Gastroesophageal sphincter (tissue), 4 donors: ENCODE data around the gene PCAT6. TPM values are rescaled to one million over a fixed set of nuclear protein-coding genes. Genes with fewer than 3 reads are reported as not detected.
"Not testable (repeated sequence)": the region's sequence is repeated elsewhere in the genome, so short reads cannot be mapped to it uniquely, and the experiment has no call there.

Source experiments
- ATAC-seq: fragments of 150-250 bp; one replicate; pipeline ENCODE4 v1.9.1; 2016; ENCODE audit warnings: mild to moderate bottlenecking, moderate library complexity
- H3K27ac ChIP-seq, 4 donors: fragments of 200-600 bp; sonication (generic) in 3 of 4; 1 replicate in 3 of 4; 2 replicates in 1 of 4; pipeline ENCODE4 v1.5.1; 2016 to 2019
- H3K27me3 ChIP-seq: fragments of 200-600 bp; sonication (generic); one replicate; pipeline ENCODE4 v1.5.1; 2019
- H3K36me3 ChIP-seq, 2 donors: fragments of 200-600 bp; sonication (generic); one replicate each; pipeline ENCODE4 v1.5.1; 2019; ENCODE audit warnings: control low read depth in 1 of 2
- H3K4me1 ChIP-seq, 3 donors: fragments of 200-600 bp; sonication (generic); 1 replicate in 2 of 3; 2 replicates in 1 of 3; pipeline ENCODE4 v1.5.1; 2016 to 2019; ENCODE audit warnings: control low read depth in 2 of 3
- H3K4me3 ChIP-seq, 2 donors: fragments of 200-600 bp; sonication (generic); one replicate each; pipeline ENCODE4 v1.5.1; 2019; ENCODE audit warnings: mild to moderate bottlenecking in 1 of 2, moderate library complexity in 1 of 2
- H3K9me3 ChIP-seq, 3 donors: fragments of 200-600 bp; sonication (generic); one replicate each; pipeline ENCODE4 v1.5.1; 2017 to 2019; ENCODE audit warnings: control low read depth in 2 of 3
- EP300 ChIP-seq: sonication (generic); formaldehyde crosslinking; IDR thresholded peaks from one replicate; pipeline ENCODE4 v1.6.1; 2017; ENCODE audit warnings: antibody characterized with exemption, mild to moderate bottlenecking
- POLR2A ChIP-seq, 2 donors: fragments of 450-650 bp; IDR thresholded peaks; one replicate each; pipeline ENCODE4 v1.6.1; 2017; ENCODE audit warnings: antibody characterized with exemption in 2 of 2, mild to moderate bottlenecking in 2 of 2, moderate library complexity in 1 of 2
- POLR2AphosphoS5 ChIP-seq: sonication (generic); formaldehyde crosslinking; IDR thresholded peaks from one replicate; pipeline ENCODE4 v1.6.1; 2017; ENCODE audit warnings: antibody characterized with exemption
- WGBS, 2 donors: methylation state at CpG; one replicate each; pipeline ENCODE4 v1.1.5; 2018; ENCODE audit warnings: low coverage in 1 of 2; 5-methylcytosine and 5-hydroxymethylcytosine counted together
- total RNA-seq, 4 donors: library from RNA; depleted of rRNA; stranded (reverse); fragments of >200 nt; gene quantifications; one replicate each; pipeline ENCODE4 v1.1.0, GENCODE V29; 2016
- TF ChIP-seq, protein P1 (sequence below), 4 experiments: fragments of 200-600 bp in 2 of 4; fragments of 450-650 bp in 2 of 4; sonication (generic) in 1 of 4; IDR thresholded peaks; one replicate each; pipeline ENCODE4 v1.5.1; 2017 to 2019; ENCODE audit warnings: antibody characterized with exemption in 4 of 4, mild to moderate bottlenecking in 2 of 4, moderate library complexity in 2 of 4

PCAT6 gene
- total RNA-seq, 4 donors from 2014 or later = not detected

DNA sequence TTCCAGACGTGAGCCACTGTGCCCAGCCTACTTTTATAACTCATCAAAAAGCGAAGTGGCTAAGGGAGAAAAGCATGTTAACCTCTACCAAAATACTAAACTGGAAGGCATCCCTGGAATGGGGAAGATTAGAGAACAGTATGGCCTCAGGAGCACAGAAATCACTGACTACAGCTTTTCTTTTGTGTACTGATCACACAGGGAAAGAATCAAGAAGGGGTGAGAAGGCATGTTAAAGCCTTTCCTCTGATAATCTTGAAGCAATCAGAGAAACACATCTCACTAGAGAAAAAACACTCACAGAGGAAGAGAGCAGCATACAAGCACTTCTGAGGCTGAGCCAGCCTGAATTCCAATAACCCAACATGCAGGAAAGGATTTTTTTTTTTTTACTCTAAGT, 10.7 kb downstream of the PCAT6 start:
- WGBS, 2 donors = 57% methylated on average over 1 of the region's 2 CpGs; no CpG with 5 or more reads in 1 of the 2 donors
- TF ChIP-seq POLR2A (IDR thresholded peaks at IDR 0.05) (no peak), POLR2AphosphoS5 (no peak), EP300 (no peak)
- TF ChIP-seq, protein P1, sequence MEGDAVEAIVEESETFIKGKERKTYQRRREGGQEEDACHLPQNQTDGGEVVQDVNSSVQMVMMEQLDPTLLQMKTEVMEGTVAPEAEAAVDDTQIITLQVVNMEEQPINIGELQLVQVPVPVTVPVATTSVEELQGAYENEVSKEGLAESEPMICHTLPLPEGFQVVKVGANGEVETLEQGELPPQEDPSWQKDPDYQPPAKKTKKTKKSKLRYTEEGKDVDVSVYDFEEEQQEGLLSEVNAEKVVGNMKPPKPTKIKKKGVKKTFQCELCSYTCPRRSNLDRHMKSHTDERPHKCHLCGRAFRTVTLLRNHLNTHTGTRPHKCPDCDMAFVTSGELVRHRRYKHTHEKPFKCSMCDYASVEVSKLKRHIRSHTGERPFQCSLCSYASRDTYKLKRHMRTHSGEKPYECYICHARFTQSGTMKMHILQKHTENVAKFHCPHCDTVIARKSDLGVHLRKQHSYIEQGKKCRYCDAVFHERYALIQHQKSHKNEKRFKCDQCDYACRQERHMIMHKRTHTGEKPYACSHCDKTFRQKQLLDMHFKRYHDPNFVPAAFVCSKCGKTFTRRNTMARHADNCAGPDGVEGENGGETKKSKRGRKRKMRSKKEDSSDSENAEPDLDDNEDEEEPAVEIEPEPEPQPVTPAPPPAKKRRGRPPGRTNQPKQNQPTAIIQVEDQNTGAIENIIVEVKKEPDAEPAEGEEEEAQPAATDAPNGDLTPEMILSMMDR (IDR thresholded peaks at IDR 0.05) = no peak
- Histone ChIP-seq H3K27ac (no peak overlapping the region), H3K9me3 (no peaks in the 10 kb centered on the region), H3K27me3 (peaks cover 7% of the 10 kb centered on the region), H3K36me3 (no peaks in the 10 kb centered on the region), H3K4me3 (no peak overlapping the region), H3K4me1 (no peaks in the 10 kb centered on the region)
- ATAC-seq = no peak

DNA sequence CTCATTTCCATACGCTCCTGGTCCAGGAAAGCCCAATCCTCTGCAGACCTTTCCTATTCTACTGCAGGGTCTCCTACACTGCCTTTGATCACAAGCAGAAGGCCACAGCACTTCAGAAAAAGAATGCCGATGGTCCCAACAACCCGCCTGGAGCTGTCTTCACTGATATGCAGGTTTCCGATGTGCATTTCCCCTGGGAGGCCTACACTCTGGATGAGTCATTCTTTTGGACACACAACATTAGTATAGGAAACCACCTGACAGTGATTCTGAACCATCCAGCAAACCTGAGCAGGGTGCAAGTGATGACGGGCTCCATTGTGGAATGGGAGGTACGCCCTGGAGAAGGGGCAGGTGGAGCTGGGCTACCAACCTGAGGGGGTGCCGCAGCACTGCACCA, 15.0 kb downstream of the PCAT6 start:
- TF ChIP-seq POLR2AphosphoS5 = no peak
- TF ChIP-seq, protein P1 (IDR thresholded peaks at IDR 0.05) = no peak
- TF ChIP-seq POLR2A (IDR thresholded peaks at IDR 0.05) = no peak
- no peak for TF ChIP-seq EP300
- Histone ChIP-seq H3K4me1 (no peaks in the 10 kb centered on the region), H3K27ac (no peak overlapping the region), H3K36me3 (no peaks in the 10 kb centered on the region), H3K9me3 (no peaks in the 10 kb centered on the region), H3K4me3 (no peak overlapping the region), H3K27me3 (no peaks in the 10 kb centered on the region)
- no peak for ATAC-seq
- WGBS, 2 donors = 100% methylated on average over 1 to 2 of the region's 7 CpGs

DNA sequence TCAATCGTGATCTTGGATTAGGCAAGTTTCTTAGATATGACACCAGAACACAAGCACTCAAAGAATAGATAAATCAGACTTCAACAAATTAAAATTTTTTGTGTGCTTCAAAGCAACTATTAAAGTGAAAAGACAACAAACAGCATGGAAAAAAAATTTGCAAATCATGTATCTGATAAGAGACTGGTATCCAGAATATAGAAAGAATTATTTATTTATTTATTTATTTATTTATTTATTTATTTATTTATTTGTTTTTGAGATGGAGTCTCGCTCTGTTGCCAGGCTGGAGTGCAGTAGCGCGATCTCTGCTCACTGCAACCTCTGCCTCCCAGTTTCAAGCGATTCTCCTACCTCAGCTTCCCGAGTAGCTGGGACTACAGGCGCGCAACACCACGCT, 18.5 kb downstream of the PCAT6 start:
- not testable (repeated sequence) for H3K27ac ChIP-seq, H3K9me3 ChIP-seq, H3K27me3 ChIP-seq, H3K36me3 ChIP-seq, H3K4me1 ChIP-seq, H3K4me3 ChIP-seq, ATAC-seq
- 83 to 91% methylated on average over 1 to 9 of the region's 9 CpGs for WGBS, 2 donors

DNA sequence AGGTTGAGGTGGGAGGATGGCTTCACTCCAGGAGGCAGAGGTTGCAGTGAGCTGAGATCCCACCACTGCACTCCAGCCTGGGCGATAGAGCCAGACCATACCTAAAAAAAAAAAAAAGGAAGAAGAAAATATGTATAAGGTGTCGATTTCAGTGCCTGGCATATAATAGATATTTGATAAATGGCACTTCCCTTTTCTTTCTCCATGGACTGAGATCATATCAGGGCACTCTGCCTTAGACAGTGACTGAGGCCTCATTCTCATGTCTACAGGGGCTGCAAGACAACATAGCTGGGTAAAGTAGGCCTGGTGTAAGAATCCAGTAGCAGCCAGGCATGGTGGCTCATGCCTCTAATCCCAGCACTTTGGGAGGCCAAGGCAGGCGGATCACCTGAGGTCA, 21.2 kb downstream of the PCAT6 start:
- Histone ChIP-seq H3K4me1 (no peaks in the 10 kb centered on the region), H3K27me3 (no peaks in the 10 kb centered on the region), H3K27ac (no peak overlapping the region), H3K4me3 (no peak overlapping the region), H3K36me3 (no peaks in the 10 kb centered on the region), H3K9me3 (no peaks in the 10 kb centered on the region)
- TF ChIP-seq EP300 (no peak), POLR2AphosphoS5 (no peak), POLR2A (IDR thresholded peaks at IDR 0.05) (no peak)
- TF ChIP-seq, protein P1 (IDR thresholded peaks at IDR 0.05) = no peak
- WGBS, 2 donors = 90 to 92% methylated on average over 2 to 3 of the region's 3 CpGs
- ATAC-seq = no peak

DNA sequence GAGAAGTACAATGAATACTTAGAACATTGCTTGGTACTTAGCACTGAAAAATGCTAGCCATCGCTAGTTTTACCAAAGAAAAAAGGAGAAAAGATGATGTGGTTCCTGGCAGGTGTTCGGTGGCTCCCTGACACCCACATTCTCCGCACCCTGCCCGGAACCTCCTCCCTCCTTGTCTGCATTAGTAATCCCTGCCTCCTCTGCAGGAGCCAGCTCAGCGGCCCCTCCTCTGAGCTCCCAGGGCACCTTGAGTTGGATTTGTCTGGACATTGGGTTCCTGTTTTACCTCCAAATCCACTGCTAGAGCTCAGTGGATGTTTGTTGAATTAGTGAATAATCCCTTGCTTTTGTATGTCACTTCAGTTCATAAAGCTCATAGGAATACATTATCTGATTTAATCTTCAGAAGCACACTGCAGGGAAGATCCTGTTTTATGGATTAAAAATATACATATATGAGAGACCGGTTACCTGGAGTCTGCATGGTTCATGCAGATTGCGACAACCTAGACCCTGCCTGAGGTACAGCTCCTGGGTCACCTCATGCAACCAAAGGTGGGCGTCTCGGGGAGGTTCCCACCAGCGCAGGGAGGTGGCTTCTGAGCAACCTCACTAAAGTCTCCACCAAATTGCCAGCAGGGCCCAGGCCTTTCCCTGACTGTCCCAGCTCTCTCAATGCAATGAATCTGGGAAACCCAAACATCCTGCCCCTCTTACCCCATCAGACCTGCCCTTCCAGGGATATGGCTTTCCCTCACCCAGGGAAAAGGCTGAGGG, 24.2 kb downstream of the PCAT6 start:
- Histone ChIP-seq H3K4me3 (no peak overlapping the region), H3K4me1 (no peaks in the 10 kb centered on the region), H3K36me3 (no peaks in the 10 kb centered on the region), H3K9me3 (no peaks in the 10 kb centered on the region), H3K27ac (no peak overlapping the region), H3K27me3 (peaks cover 6% of the 10 kb centered on the region)
- WGBS, 2 donors = 40 to 64% methylated on average over 1 to 7 of the region's 10 CpGs
- TF ChIP-seq, protein P1 (IDR thresholded peaks at IDR 0.05) = no peak
- TF ChIP-seq POLR2AphosphoS5 = no peak
- no peak for TF ChIP-seq POLR2A (IDR thresholded peaks at IDR 0.05)
- TF ChIP-seq EP300 = no peak
- no peak for ATAC-seq
